ENCODE measurements around the gene PPP1R13B. TPM values are rescaled to one million over a fixed set of nuclear protein-coding genes. Genes with fewer than 3 reads are reported as not detected.
A peak's percentile ranks its signal among the peaks of the same experiment; 100 is the strongest.

The PPP1R13B gene
- total RNA-seq, 1 donor: 7.3 TPM

- H3K4me3 ChIP-seq (ENCODE audit: low read depth, low read length): no peak overlapping the region
- DNase-seq (ENCODE audit: low read depth): no peak
- TF ChIP-seq CTCF (IDR thresholded peaks at IDR 0.05; ENCODE audit: insufficient read depth, low read depth, low read length): peak; percentile 6
These were observed 97.5 kb downstream of the PPP1R13B start for GRCh38 chr14:103749860-103750259.

DNA sequence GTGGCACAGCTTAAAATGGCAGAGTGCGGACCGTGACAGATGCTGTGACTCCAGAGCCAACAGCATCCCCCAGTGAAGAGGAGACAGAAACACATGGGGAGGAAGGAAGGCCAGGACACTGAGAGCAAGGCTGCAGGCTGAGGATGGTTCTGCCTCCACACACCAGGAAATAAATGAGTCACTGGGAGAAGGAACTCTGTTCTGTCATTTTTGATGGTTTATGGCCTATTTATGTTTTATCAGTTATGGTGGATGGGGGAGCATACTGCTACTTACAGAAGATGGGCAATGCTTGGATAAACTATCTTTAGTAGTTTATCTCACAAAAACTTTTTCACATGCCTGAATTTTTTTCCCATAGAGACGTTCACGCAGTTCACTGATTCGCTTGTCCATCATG is 97.9 kb downstream of the PPP1R13B start:
- TF ChIP-seq CTCF (IDR thresholded peaks at IDR 0.05; ENCODE audit: insufficient read depth, low read depth, low read length): no peak
- H3K4me3 ChIP-seq (ENCODE audit: low read depth, low read length): no peak overlapping the region
- DNase-seq (ENCODE audit: low read depth): no peak

- H3K4me3 ChIP-seq (ENCODE audit: low read depth, low read length): no peak overlapping the region
- DNase-seq (ENCODE audit: low read depth): no peak
- TF ChIP-seq CTCF (IDR thresholded peaks at IDR 0.05; ENCODE audit: insufficient read depth, low read depth, low read length): no peak
These were observed 98.9 kb downstream of the PPP1R13B start for GRCh38 chr14:103748534-103748857.

DNA sequence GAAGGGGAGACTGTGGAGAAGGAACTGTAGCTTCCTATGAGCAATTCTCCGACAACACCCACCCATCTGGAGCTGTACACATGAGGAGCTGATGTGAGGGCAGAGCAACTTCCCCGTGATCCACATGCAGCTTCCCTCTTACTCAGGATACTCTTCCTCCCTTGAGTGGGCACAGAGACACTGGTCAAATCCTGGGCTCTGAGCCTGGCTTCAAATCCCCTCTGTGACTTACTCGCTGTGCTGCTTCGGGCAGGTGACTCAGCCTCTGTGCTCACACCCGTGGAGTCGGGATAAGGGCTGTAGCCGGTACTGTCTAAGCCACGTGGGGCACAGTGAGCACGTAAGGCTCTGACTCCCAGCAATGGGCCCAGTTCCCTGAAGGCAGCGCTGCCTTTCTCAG is 100.7 kb downstream of the PPP1R13B start:
- no peak for DNase-seq (ENCODE audit: low read depth)
- H3K4me3 ChIP-seq (ENCODE audit: low read depth, low read length): no peak overlapping the region
- TF ChIP-seq CTCF (IDR thresholded peaks at IDR 0.05; ENCODE audit: insufficient read depth, low read depth, low read length): no peak

- H3K4me3 ChIP-seq (ENCODE audit: low read depth, low read length): no peak overlapping the region
- TF ChIP-seq CTCF (IDR thresholded peaks at IDR 0.05; ENCODE audit: insufficient read depth, low read depth, low read length): no peak
- DNase-seq (ENCODE audit: low read depth): no peak
These were observed 102.0 kb downstream of the PPP1R13B start for GRCh38 chr14:103745424-103745823.

- no peak for TF ChIP-seq CTCF (IDR thresholded peaks at IDR 0.05; ENCODE audit: insufficient read depth, low read depth, low read length)
- no peak for DNase-seq (ENCODE audit: low read depth)
- no peak overlapping the region for H3K4me3 ChIP-seq (ENCODE audit: low read depth, low read length)
These were observed 102.6 kb downstream of the PPP1R13B start for GRCh38 chr14:103744621-103745395.

- TF ChIP-seq CTCF (IDR thresholded peaks at IDR 0.05; ENCODE audit: insufficient read depth, low read depth, low read length): no peak
- no peak for DNase-seq (ENCODE audit: low read depth)
- no peak overlapping the region for H3K4me3 ChIP-seq (ENCODE audit: low read depth, low read length)
These were observed 103.7 kb downstream of the PPP1R13B start for GRCh38 chr14:103743691-103744090.
